ENCODE measurements around the gene EPO.

GRCh38 chr7:100706672-100707311, 13.5 kb upstream of the EPO start:
- TF ChIP-seq CTCF (IDR thresholded peaks at IDR 0.05) (no peak), POLR2AphosphoS5 (IDR thresholded peaks at IDR 0.05; ENCODE audit: low read depth, low read length) (no peak), REST (IDR thresholded peaks at IDR 0.05; ENCODE audit: insufficient read depth in 1 of 2, low read depth in 2 of 2, low read length in 1 of 2) (no peak), SIN3A (IDR thresholded peaks at IDR 0.05; ENCODE audit: borderline replicate concordance, insufficient read depth, low read depth, low read length) (no peak)

All from Panc1 (cell line).